Hypothalamus (tissue), 51 donors: ENCODE results near the gene MLST8.
"Not testable (repeated sequence)": the region's sequence is repeated elsewhere in the genome, so short reads cannot be mapped to it uniquely, and the experiment has no call there.

Experiments used
- DNase-seq, 51 donors: peaks; one replicate each; lab custom pipeline; 2025; lab: John Stamatoyannopoulos, UW

MLST8 gene

GRCh38 chr16:2229091-2229490, 23.8 kb downstream of the MLST8 start:
- no peak for DNase-seq

GRCh38 chr16:2229632-2230250, 24.5 kb downstream of the MLST8 start:
- DNase-seq = no peak

GRCh38 chr16:2230376-2230775, 25.1 kb downstream of the MLST8 start:
- no peak for DNase-seq

- no peak for DNase-seq
Measured at GRCh38 chr16:2231016-2231931, 26.0 kb downstream of the MLST8 start.

- no peak for DNase-seq
Measured at GRCh38 chr16:2232094-2232990, 27.1 kb downstream of the MLST8 start.

GRCh38 chr16:2233046-2233775, 28.0 kb downstream of the MLST8 start:
- no peak for DNase-seq

- DNase-seq = no peak
Measured at GRCh38 chr16:2233872-2234812, 28.9 kb downstream of the MLST8 start.

GRCh38 chr16:2234813-2235170, 29.5 kb downstream of the MLST8 start:
- DNase-seq = no peak

- DNase-seq = no peak
Measured at GRCh38 chr16:2235234-2235651, 30.0 kb downstream of the MLST8 start.

GRCh38 chr16:2235695-2236336, 30.6 kb downstream of the MLST8 start:
- DNase-seq = no peak

- DNase-seq = no peak
Measured at GRCh38 chr16:2236337-2237101, 31.3 kb downstream of the MLST8 start, which contains the start of gene DNASE1L2. Gene DNASE1L2 (plus strand): TSS chr16:2236444. CDS start chr16:2236817, 373 bp downstream.

- DNase-seq = no peak
Measured at GRCh38 chr16:2237102-2237482, 31.8 kb downstream of the MLST8 start.

GRCh38 chr16:2237493-2238149, 32.4 kb downstream of the MLST8 start:
- no peak for DNase-seq

- no peak for DNase-seq
Measured at GRCh38 chr16:2238150-2238837, 33.0 kb downstream of the MLST8 start.

GRCh38 chr16:2238838-2239675, 33.8 kb downstream of the MLST8 start:
- DNase-seq = no peak

- not testable (repeated sequence) for DNase-seq
Measured at GRCh38 chr16:2240331-2240730, 35.1 kb downstream of the MLST8 start.
